PFSK-1 (cell line): Measurements from ENCODE around the gene UQCRQ.

Experiments
- FOXP2 ChIP-seq: optimal IDR thresholded peaks from 2 replicates; pipeline ENCODE3; 2011; ENCODE audit warnings: borderline replicate concordance, control low read depth, inconsistent platforms; ENCODE audit not compliant: insufficient read depth; ENCODE audit errors: extremely low read length, extremely low read depth
- POLR2AphosphoS5 ChIP-seq: IDR thresholded peaks from 2 replicates; pipeline ENCODE4 v1.6.1; 2012; ENCODE audit warnings: low read depth, mild to moderate bottlenecking, control low read depth, low read length, moderate library complexity
- TAF1 ChIP-seq: IDR thresholded peaks from 2 replicates; pipeline ENCODE4 v1.6.1; 2012; ENCODE audit warnings: low read length, control low read depth, borderline replicate concordance; ENCODE audit not compliant: insufficient read depth

GRCh38 chr5:132877466-132877865, 11.0 kb downstream of the UQCRQ start:
- TF ChIP-seq TAF1 (no peak), POLR2AphosphoS5 (no peak), FOXP2 (no peak)
